Left hindlimb (tissue), 1 donor: ENCODE measurements around the gene CROCC.
"Not testable (repeated sequence)": the region's sequence is repeated elsewhere in the genome, so short reads cannot be mapped to it uniquely, and the experiment has no call there.

Experiments used
- DNase-seq: peaks from one replicate; pipeline ENCODE4 v3.0.0-alpha.2; 2018

CROCC gene

DNA sequence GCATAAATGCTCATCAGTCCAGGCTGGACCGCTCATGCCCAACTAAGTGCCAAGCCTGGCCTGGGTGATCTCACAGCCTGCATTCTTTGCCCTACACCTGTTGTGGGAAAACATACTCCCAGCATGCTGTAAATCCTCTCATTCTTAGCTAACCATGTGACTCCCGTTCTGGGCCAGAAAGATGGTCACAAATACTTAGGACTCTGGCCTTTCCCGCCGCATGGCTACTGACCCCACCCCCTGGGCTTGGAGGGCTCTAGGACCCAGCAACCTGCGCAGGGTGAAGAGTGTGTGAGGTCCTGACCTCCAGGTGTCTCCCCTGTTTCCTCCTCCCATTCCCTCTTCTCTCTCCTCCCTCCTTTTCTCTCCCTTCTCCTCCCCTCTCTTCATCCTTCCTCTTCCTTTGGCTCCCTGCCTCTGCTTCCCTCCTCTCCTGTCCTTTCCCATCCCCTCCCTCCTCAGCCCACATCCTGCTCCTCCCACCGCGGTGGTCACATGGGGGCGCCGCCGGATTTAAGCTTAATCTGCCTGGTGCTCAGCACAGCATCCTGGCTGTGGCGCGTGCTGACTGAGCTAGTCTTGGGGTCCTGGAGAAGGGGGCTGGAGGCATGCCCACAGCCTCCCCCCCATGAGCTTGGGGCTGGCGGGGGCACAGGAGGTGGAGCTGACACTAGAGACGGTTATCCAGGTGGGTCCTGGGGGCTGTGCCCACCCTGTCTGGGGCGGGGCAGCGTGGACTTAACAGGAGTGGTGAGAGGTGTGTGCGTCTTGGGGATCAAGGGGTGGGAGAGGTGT, at the start of gene CROCC:
CROCC (plus strand) TSS at position 541 of the 795 bp plus-strand sequence; CDS start at position 629, 88 bp downstream.
- DNase-seq: peak; percentile 69

DNA sequence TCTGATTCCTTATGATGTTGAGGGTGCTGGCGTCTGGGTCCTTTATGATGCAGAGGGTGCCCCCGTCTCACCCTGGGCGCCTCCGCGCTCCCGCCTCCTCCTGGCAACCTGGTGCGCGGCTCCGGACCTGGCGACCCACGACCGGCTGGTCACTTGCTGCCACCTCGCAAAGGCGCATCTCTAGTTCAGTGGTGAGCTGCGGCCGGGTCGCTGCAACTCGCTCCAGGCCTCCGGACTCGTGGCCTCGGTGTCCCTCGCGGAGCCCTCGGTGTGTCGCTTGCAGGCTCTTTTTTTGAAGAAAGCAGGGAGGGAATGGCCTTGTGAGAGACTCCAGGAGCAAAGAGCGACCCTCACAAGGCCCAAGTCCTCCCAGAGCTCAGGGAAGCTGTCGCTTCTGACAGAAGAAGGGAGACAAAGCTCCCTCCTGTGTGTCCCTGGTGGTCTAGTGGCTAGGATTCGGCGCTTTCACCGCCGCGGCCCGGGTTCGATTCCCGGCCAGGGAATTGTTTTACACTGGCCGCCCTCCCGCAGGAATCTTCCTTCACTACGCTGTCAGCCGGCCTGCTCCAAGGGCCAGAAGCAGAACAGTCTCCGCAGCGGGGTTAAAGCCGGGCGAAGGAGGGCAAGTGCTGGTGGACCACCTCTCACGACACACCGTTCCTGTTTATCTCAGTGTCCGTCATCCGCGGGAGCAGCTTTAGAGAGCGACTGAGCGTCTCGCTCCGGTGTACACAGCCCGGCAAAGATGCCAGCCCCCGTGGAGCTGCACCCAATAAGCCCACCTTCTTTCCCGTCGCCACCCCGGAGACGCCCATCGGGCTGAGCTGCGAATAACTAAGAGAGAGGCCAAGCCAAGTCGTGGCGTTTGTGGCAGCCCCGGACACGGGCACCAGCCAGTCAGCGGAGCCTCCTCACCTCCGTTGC, 49.3 kb upstream of the CROCC start:
- peak; percentile 44 for DNase-seq

DNA sequence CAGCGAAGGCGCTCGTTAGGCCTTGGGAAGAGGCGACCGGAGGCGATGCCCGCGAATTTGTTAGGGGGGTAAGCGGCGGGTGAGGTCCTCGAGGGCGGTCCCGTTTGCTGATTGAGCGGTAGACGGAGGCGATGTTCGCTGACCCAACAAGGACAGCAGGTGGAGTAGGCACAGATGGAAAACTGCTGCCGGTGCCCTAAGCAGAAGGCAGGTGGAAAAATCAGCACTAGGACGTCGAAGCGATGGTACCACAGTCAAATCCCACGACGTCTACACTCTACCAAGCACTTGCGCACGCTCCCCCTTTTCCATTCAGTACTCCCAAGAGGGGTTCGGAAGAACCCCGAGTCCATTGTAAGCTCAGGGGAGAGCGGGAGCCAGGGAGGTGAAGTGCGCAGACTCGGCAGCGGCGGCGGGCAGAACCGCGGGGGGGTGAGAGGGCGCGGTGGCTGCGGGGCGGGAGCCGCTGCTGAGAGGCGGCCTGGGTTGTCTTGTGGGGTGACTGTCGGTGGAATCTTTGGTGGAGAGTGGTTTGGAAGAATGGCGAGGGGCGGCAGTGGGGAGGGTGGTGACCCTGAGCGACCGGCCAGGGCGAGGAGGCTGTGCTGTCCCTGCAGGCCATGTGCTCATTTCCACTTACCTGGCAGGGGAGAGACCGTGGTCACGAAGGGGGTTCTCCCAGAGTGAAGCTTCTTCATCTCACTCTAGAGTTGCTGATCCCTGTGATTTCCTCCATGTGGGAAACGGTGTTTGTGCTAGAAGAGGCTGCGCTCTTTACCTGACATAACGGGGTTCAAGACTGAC, 48.5 kb upstream of the CROCC start:
- peak; percentile 59 for DNase-seq

GRCh38 chr1:16874968-16875765, 46.6 kb upstream of the CROCC start:
- DNase-seq: not testable (repeated sequence)

- DNase-seq: not testable (repeated sequence)
These were observed 40.0 kb upstream of the CROCC start for GRCh38 chr1:16881742-16882141.

- no peak for DNase-seq
These were observed 38.7 kb upstream of the CROCC start for GRCh38 chr1:16882986-16883385.

DNA sequence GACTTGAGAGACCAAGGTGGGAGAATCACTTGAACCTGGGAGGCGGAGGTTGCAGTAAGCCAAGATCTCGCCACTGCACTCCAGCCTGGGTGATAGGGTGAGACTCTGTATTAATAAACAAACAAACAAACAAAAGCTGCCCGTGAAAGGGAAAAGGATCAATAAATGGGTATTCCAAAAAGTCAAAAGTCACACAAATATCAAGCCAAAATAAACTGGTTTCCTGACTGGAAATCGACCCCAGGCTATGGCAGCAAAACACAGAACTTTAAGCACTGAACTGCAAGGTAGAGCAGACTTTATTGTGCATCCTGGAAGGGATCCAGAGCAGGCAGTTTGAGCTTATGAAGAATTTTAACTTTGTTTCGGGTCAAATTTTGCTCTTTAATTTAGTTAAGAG, 37.2 kb upstream of the CROCC start:
- DNase-seq: not testable (repeated sequence)

GRCh38 chr1:16886860-16887605, 34.7 kb upstream of the CROCC start:
- no peak for DNase-seq

DNA sequence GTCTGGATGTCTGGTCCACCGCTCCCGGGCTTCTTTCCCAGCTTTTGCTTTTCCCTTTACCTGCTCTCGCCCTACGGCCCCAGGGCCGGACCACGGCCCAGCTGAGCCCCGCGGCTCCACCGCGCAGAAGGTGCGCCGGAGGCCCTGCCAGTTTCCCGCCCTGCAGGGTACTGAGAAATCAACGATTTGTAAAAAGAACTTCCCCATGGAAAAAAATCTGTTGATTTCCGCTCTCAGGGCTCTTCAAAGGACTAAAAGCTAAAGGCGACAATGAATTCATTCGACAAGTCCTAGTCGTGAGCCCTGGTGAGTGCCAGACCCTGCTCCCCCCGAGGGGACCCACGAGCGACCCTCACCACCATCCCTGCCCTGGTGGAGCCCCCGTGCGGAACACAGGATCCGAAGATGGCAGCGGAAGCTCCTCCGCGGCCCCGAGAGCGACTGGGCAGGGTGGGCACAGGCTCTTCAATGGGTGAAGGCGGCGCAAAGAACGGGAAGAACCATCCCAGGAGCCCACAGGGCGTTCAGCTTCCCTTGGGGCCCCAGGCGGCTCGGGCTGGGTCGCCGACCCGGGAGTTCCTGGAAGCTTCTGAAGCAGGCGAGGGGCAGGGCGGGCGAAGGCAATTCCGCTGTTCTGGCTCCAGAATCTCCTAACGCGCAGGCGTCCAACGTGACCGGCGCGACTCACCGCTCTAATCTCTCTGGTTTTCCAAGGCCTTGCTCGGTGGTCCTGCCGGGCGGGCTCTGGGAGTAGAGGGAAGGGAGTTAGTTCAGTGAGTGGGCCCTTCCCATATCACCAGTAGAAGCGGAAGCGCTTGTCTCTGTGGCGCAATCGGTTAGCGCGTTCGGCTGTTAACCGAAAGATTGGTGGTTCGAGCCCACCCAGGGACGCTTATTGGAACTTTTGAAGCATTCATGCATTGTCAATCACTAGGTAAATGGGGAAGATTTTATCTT, 32.6 kb upstream of the CROCC start:
- peak; percentile 88 for DNase-seq

DNA sequence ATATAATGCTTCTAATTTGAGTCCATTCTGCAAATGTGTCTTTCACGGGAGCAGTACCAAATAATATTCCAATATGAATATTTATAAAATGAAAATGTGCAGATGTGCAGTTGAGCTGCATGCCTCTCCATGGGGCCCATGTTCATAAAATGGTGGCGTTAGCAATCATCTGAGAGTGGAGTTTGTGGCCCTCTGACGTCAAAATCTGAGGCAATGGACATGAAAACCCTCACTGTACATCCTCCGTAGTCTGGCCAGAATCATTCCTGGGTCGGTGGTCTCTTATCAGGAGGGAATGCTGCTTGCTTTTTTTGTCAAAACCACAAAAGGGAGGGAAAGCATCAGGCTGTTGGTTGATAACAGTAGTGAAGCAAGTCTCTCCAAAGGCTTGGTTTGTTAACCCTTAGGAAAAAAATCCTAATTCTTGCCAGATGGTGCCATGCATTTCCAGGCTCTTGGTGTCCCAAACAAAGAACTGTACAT, 31.2 kb upstream of the CROCC start:
- not testable (repeated sequence) for DNase-seq

DNA sequence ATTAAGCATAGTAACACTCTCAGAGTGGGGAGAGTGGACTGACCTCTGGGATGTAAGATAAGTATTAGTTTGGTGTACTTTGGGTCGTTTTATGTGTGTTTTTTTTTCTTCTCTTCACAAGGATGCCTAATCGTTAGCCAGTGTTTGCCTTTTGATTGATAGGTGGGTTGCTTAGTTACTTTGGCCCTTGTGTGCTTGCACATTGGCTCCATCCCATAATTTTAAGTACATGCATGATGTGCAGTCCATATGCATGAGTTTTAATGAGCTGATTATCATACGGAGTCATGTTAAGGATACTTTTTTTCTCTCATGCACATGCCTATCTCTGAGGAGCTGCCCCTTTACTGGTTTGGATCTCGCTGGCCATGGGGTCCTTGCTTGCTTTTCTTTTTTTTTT, 30.7 kb upstream of the CROCC start:
- not testable (repeated sequence) for DNase-seq

GRCh38 chr1:16892978-16893525, 28.7 kb upstream of the CROCC start:
- not testable (repeated sequence) for DNase-seq

GRCh38 chr1:16893796-16894195, 27.9 kb upstream of the CROCC start:
- DNase-seq: not testable (repeated sequence)

DNA sequence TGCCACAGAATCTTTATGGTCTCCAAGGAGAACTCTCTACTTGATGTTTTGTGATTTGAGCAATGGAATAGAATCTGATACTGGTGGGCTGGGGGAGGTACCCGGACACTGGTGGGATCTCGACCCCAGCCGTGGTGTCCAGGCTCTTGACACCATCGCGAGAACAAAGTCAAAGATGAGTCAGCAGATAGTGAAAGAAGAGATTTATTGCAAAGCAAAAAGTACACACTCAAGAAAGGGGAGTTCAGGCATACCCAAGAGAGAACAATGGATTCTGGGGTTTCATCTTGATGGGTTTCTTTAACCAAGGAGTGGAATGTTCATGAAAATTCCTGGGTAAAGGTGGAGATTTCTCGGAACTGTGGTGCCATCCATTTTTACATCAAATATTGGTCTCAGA, 27.4 kb upstream of the CROCC start:
- not testable (repeated sequence) for DNase-seq

DNA sequence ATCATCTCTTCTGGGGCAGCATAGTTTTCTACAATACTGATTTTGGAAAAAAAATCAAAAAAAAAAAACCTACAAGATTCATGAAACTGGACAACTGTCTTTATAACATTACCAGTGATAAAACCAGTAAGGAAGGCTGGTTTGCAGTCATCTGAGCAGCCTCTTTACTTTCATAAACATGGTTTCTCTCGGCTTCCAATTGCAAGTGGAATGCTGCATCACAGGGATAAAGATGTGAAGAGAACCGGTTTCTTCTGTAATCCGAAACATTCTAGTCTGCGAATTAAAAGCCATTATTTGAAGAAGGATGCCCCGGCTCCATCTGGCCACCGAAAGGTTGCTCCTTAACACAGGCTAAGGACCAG, 26.5 kb upstream of the CROCC start:
- not testable (repeated sequence) for DNase-seq

GRCh38 chr1:16895598-16896315, 26.0 kb upstream of the CROCC start, which contains the start of gene RNU1-2:
Gene RNU1-2 (plus strand): TSS chr1:16895980.
- peak; percentile 92 for DNase-seq

- not testable (repeated sequence) for DNase-seq
These were observed 25.2 kb upstream of the CROCC start for GRCh38 chr1:16896316-16897055.

DNA sequence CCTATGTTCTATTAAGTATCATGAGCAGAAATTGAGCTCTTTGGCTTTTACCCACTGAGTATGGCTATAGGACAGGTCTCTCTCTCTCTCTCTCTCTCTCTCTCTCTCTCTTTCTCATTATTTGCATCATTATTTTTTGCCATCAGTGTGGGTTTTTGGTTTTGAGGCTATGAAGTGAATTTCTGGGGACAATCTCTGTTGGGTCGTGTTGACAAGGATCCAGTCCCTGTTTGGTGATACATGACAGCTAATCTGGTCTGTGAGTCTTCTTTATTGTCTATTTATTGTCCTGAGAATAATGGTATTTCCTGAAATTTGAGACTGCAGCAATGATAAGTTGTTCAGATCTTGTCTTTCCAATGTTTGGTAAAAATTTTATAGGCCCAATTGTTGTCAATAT, 24.1 kb upstream of the CROCC start:
- DNase-seq: not testable (repeated sequence)
